ENCODE measurements around the gene EGF.

The EGF gene

DNA sequence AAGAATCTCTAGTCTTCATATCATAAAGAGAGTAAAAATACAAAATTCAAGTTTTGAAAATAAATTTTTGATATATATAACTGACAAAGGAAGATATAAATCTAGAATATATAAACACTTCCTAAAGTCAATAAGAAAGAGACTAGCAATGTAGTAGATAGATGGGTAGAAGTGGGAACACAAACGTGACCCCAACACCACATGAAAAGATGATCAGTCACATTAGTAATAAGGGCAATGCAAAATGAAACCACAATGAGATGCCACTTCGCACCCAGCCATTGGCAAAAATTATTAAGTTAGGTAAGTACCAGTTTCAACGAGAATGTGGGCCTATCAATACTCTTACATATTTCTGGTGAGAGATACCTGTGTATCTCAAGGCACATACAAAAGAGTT is 106.5 kb downstream of the EGF start:
- H3K23ac ChIP-seq (ENCODE audit: low read depth, low read length, poor library complexity): no peak overlapping the region
- no peak overlapping the region for H3K14ac ChIP-seq (ENCODE audit: low read length)
- H4K91ac ChIP-seq (ENCODE audit: low read depth, low read length, poor library complexity): no peak overlapping the region
- H3K4me3 ChIP-seq (ENCODE audit: low read length in 2 of 2): no peak overlapping the region
- no peak overlapping the region for H2BK15ac ChIP-seq (ENCODE audit: low read length)
- H2AFZ ChIP-seq (ENCODE audit: low read length): no peak overlapping the region
- no peaks in the 10 kb centered on the region for H3K27me3 ChIP-seq (ENCODE audit: control insufficient read depth in 3 of 3, insufficient read depth in 3 of 3, low read depth in 1 of 3, low read length in 3 of 3)
- DNase-seq (ENCODE audit: low spot score): no peak
- H4K8ac ChIP-seq (ENCODE audit: low read depth, low read length): no peak overlapping the region
- no peak overlapping the region for H2BK5ac ChIP-seq (ENCODE audit: low read length)
- no peak overlapping the region for H3K4me2 ChIP-seq (ENCODE audit: insufficient read depth, low read length, poor library complexity, severe bottlenecking)
- no peaks in the 10 kb centered on the region for H3K36me3 ChIP-seq (replicated peaks in 1 of 2; ENCODE audit: control insufficient read depth in 2 of 2, insufficient read depth in 2 of 2, low read length in 2 of 2)
- no peak overlapping the region for H2BK12ac ChIP-seq (ENCODE audit: low read length)
- H3K79me1 ChIP-seq (ENCODE audit: low read depth, low read length): peaks cover 1% of the 10 kb centered on the region
- H3K27ac ChIP-seq (replicated peaks; ENCODE audit: low read length): no peak overlapping the region
- H2AK5ac ChIP-seq (ENCODE audit: low read depth, low read length): no peak overlapping the region
- no peak overlapping the region for H3K4ac ChIP-seq (ENCODE audit: low read length)
- WGBS, 2 donors (ENCODE audit: extremely low coverage in 2 of 2, insufficient read length in 2 of 2, insufficient replicate concordance in 1 of 2): no CpG with 5 or more reads among the region's 3 CpGs
- no peak overlapping the region for H3K18ac ChIP-seq (ENCODE audit: low read length)
- peaks cover 4 to 6% of the 10 kb centered on the region in 2 donors for H3K4me1 ChIP-seq (ENCODE audit: control insufficient read depth in 2 of 2, insufficient read depth in 1 of 2, low read depth in 1 of 2, low read length in 2 of 2)
- H2BK120ac ChIP-seq (ENCODE audit: low read depth, low read length): no peak overlapping the region
- H3K9me3 ChIP-seq (replicated peaks in 1 of 2; ENCODE audit: control insufficient read depth in 2 of 2, insufficient read depth in 1 of 2, low read depth in 1 of 2, low read length in 2 of 2): peaks cover 0 to 3% of the 10 kb centered on the region in 2 donors
- no peak overlapping the region for H3K9ac ChIP-seq (ENCODE audit: low read depth, low read length, poor library complexity)

DNA sequence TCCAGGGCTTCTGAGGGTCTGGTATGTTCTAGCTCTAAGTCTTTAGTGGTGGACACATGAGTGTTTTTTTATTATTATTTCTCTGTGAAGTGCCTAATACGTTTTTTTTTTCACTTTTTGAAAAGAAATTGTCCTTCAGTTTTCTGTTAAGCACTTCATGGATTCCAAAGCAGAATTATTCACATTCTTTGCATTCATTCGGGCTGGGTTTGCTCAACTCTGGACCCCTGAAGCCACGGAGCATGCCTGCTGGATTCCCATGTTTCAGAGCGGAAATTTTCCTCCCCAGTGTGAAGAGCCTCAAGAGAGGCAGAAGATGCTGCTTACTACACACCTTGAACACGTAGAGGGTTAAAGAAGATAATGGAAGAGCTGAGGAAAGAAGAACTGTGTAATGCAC is 107.5 kb downstream of the EGF start:
- no peak overlapping the region for H2AFZ ChIP-seq (ENCODE audit: low read length)
- H2BK15ac ChIP-seq (ENCODE audit: low read length): no peak overlapping the region
- peaks cover 1% of the 10 kb centered on the region for H3K79me1 ChIP-seq (ENCODE audit: low read depth, low read length)
- DNase-seq (ENCODE audit: low spot score): peak; percentile 24
- H2BK5ac ChIP-seq (ENCODE audit: low read length): no peak overlapping the region
- no peak overlapping the region for H3K14ac ChIP-seq (ENCODE audit: low read length)
- no peak overlapping the region for H2BK120ac ChIP-seq (ENCODE audit: low read depth, low read length)
- H3K4me2 ChIP-seq (ENCODE audit: insufficient read depth, low read length, poor library complexity, severe bottlenecking): peak overlapping the region; percentile 12
- H3K18ac ChIP-seq (ENCODE audit: low read length): no peak overlapping the region
- no peak overlapping the region for H4K8ac ChIP-seq (ENCODE audit: low read depth, low read length)
- H3K27me3 ChIP-seq (ENCODE audit: control insufficient read depth in 3 of 3, insufficient read depth in 3 of 3, low read depth in 1 of 3, low read length in 3 of 3): no peaks in the 10 kb centered on the region
- H3K27ac ChIP-seq (replicated peaks; ENCODE audit: low read length): no peak overlapping the region
- no peak overlapping the region for H3K23ac ChIP-seq (ENCODE audit: low read depth, low read length, poor library complexity)
- peaks cover 4 to 6% of the 10 kb centered on the region in 2 donors for H3K4me1 ChIP-seq (ENCODE audit: control insufficient read depth in 2 of 2, insufficient read depth in 1 of 2, low read depth in 1 of 2, low read length in 2 of 2)
- H3K4ac ChIP-seq (ENCODE audit: low read length): no peak overlapping the region
- no peak overlapping the region for H3K4me3 ChIP-seq (ENCODE audit: low read length in 2 of 2)
- H2BK12ac ChIP-seq (ENCODE audit: low read length): no peak overlapping the region
- H3K36me3 ChIP-seq (replicated peaks in 1 of 2; ENCODE audit: control insufficient read depth in 2 of 2, insufficient read depth in 2 of 2, low read length in 2 of 2): no peaks in the 10 kb centered on the region
- peaks cover 0 to 3% of the 10 kb centered on the region in 2 donors for H3K9me3 ChIP-seq (replicated peaks in 1 of 2; ENCODE audit: control insufficient read depth in 2 of 2, insufficient read depth in 1 of 2, low read depth in 1 of 2, low read length in 2 of 2)
- H3K9ac ChIP-seq (ENCODE audit: low read depth, low read length, poor library complexity): no peak overlapping the region
- no peak overlapping the region for H4K91ac ChIP-seq (ENCODE audit: low read depth, low read length, poor library complexity)
- no peak overlapping the region for H2AK5ac ChIP-seq (ENCODE audit: low read depth, low read length)
- WGBS, 2 donors (ENCODE audit: extremely low coverage in 2 of 2, insufficient read length in 2 of 2, insufficient replicate concordance in 1 of 2): no CpG with 5 or more reads among the region's 5 CpGs

DNA sequence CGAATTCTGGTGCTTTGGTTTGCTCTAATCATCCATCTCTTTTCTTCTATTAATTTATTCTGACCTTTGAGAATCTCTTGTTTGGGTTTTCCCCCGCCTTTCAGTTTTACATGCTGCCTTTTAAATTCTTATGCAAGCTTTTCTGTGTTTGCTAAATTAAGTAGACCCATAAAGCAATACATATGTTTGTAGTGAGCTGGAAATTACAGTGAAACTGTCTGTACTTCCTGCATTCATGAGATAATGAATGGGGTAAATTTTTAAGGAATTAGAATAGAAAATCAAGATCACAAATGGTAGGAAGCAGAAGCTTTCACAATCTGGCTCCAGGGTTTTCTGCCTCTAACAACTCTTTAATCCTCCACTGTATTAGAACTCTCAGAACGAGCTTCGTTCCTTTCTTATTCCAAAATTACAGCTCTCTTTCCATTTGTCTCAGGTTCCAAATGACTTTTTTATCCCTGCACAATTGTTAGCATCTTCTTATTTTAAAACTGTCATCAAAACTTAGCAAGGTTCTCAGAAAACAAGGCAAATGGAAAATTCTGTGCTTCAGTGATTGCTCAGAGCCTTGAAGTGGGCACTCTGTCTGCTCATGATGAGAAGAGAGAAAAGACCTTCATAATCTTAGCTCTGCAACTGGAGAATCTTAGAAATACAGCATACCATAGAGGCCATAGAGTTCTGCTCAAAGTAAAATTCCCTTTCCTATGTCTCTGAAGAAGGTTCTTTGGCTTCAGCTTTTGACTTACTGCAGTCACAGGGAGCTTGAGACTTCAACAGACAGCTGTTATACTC is 108.2 kb downstream of the EGF start:
- H2AFZ ChIP-seq (ENCODE audit: low read length): peak overlapping the region; percentile 47
- H3K23ac ChIP-seq (ENCODE audit: low read depth, low read length, poor library complexity): no peak overlapping the region
- H4K8ac ChIP-seq (ENCODE audit: low read depth, low read length): no peak overlapping the region
- WGBS, 2 donors (ENCODE audit: extremely low coverage in 2 of 2, insufficient read length in 2 of 2, insufficient replicate concordance in 1 of 2): no CpG with 5 or more reads among the region's 4 CpGs
- H3K79me1 ChIP-seq (ENCODE audit: low read depth, low read length): peaks cover 1% of the 10 kb centered on the region
- H2AK5ac ChIP-seq (ENCODE audit: low read depth, low read length): no peak overlapping the region
- peaks cover 4 to 6% of the 10 kb centered on the region in 2 donors for H3K4me1 ChIP-seq (ENCODE audit: control insufficient read depth in 2 of 2, insufficient read depth in 1 of 2, low read depth in 1 of 2, low read length in 2 of 2)
- no peaks in the 10 kb centered on the region for H3K36me3 ChIP-seq (replicated peaks in 1 of 2; ENCODE audit: control insufficient read depth in 2 of 2, insufficient read depth in 2 of 2, low read length in 2 of 2)
- H3K27ac ChIP-seq (replicated peaks; ENCODE audit: low read length): no peak overlapping the region
- no peak overlapping the region for H2BK120ac ChIP-seq (ENCODE audit: low read depth, low read length)
- H3K14ac ChIP-seq (ENCODE audit: low read length): no peak overlapping the region
- no peak for DNase-seq (ENCODE audit: low spot score)
- H3K18ac ChIP-seq (ENCODE audit: low read length): no peak overlapping the region
- H3K4me3 ChIP-seq (ENCODE audit: low read length in 2 of 2): no peak overlapping the region
- H2BK5ac ChIP-seq (ENCODE audit: low read length): no peak overlapping the region
- no peak overlapping the region for H3K9ac ChIP-seq (ENCODE audit: low read depth, low read length, poor library complexity)
- H3K27me3 ChIP-seq (ENCODE audit: control insufficient read depth in 3 of 3, insufficient read depth in 3 of 3, low read depth in 1 of 3, low read length in 3 of 3): no peaks in the 10 kb centered on the region
- no peak overlapping the region for H2BK12ac ChIP-seq (ENCODE audit: low read length)
- H2BK15ac ChIP-seq (ENCODE audit: low read length): no peak overlapping the region
- no peak overlapping the region for H3K4ac ChIP-seq (ENCODE audit: low read length)
- H4K91ac ChIP-seq (ENCODE audit: low read depth, low read length, poor library complexity): no peak overlapping the region
- H3K9me3 ChIP-seq (replicated peaks in 1 of 2; ENCODE audit: control insufficient read depth in 2 of 2, insufficient read depth in 1 of 2, low read depth in 1 of 2, low read length in 2 of 2): peaks cover 0 to 3% of the 10 kb centered on the region in 2 donors
- no peak overlapping the region for H3K4me2 ChIP-seq (ENCODE audit: insufficient read depth, low read length, poor library complexity, severe bottlenecking)

DNA sequence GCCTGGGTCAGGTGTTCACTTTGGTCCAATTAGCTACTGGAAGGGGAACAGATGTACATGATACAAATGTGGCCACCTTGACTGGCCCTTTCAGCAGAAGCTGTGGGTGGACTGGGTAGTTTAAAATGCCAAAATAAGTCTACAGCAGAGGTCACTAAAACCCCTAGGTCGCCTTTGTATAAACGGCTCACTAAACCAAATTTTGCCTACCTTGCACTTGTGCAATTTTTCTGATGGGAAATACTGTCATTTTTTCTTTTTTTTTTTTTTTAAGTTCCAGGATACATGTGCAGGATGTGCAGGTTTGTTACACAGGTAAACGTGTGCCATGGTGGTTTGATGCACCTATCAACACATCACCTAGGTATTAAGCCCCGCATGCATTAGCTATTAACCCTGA is 109.8 kb downstream of the EGF start:
- WGBS, 2 donors (ENCODE audit: extremely low coverage in 2 of 2, insufficient read length in 2 of 2, insufficient replicate concordance in 1 of 2): no CpG with 5 or more reads among the region's 4 CpGs
- H3K4me1 ChIP-seq (ENCODE audit: control insufficient read depth in 2 of 2, insufficient read depth in 1 of 2, low read depth in 1 of 2, low read length in 2 of 2): peaks cover 4 to 6% of the 10 kb centered on the region in 2 donors
- H3K79me1 ChIP-seq (ENCODE audit: low read depth, low read length): peaks cover 1% of the 10 kb centered on the region
- H3K9ac ChIP-seq (ENCODE audit: low read depth, low read length, poor library complexity): no peak overlapping the region
- no peak overlapping the region for H2BK12ac ChIP-seq (ENCODE audit: low read length)
- H2BK120ac ChIP-seq (ENCODE audit: low read depth, low read length): no peak overlapping the region
- no peak overlapping the region for H3K23ac ChIP-seq (ENCODE audit: low read depth, low read length, poor library complexity)
- no peak overlapping the region for H3K14ac ChIP-seq (ENCODE audit: low read length)
- H3K9me3 ChIP-seq (replicated peaks in 1 of 2; ENCODE audit: control insufficient read depth in 2 of 2, insufficient read depth in 1 of 2, low read depth in 1 of 2, low read length in 2 of 2): no peaks in the 10 kb centered on the region
- no peaks in the 10 kb centered on the region for H3K36me3 ChIP-seq (replicated peaks in 1 of 2; ENCODE audit: control insufficient read depth in 2 of 2, insufficient read depth in 2 of 2, low read length in 2 of 2)
- H3K27me3 ChIP-seq (ENCODE audit: control insufficient read depth in 3 of 3, insufficient read depth in 3 of 3, low read depth in 1 of 3, low read length in 3 of 3): no peaks in the 10 kb centered on the region
- no peak for DNase-seq (ENCODE audit: low spot score)
- H3K18ac ChIP-seq (ENCODE audit: low read length): no peak overlapping the region
- no peak overlapping the region for H3K4ac ChIP-seq (ENCODE audit: low read length)
- H2AK5ac ChIP-seq (ENCODE audit: low read depth, low read length): no peak overlapping the region
- no peak overlapping the region for H2BK15ac ChIP-seq (ENCODE audit: low read length)
- no peak overlapping the region for H4K91ac ChIP-seq (ENCODE audit: low read depth, low read length, poor library complexity)
- H3K4me3 ChIP-seq (ENCODE audit: low read length in 2 of 2): no peak overlapping the region
- H2BK5ac ChIP-seq (ENCODE audit: low read length): no peak overlapping the region
- no peak overlapping the region for H4K8ac ChIP-seq (ENCODE audit: low read depth, low read length)
- no peak overlapping the region for H3K27ac ChIP-seq (replicated peaks; ENCODE audit: low read length)
- H3K4me2 ChIP-seq (ENCODE audit: insufficient read depth, low read length, poor library complexity, severe bottlenecking): no peak overlapping the region
- H2AFZ ChIP-seq (ENCODE audit: low read length): no peak overlapping the region
